Breast epithelium (tissue), 4 donors: Measurements from ENCODE around the gene APC2. TPM values are rescaled to one million over a fixed set of nuclear protein-coding genes. Genes with fewer than 3 reads are reported as not detected.

Source experiments
- DNase-seq, 2 donors: peaks; one replicate each; pipeline ENCODE4 v3.0.0-alpha.2; 2019; ENCODE audit warnings: low spot score in 2 of 2
- H3K27ac ChIP-seq, 2 donors: fragments of 200-600 bp; sonication (generic) in 1 of 2; one replicate each; pipeline ENCODE4 v1.5.1; 2016 to 2019; ENCODE audit warnings: mild to moderate bottlenecking in 1 of 2
- H3K27me3 ChIP-seq, 2 donors: fragments of 200-600 bp; sonication (generic) in 1 of 2; one replicate each; pipeline versions ENCODE4 v1.5.1 to v1.6.0; 2017 to 2019; ENCODE audit warnings: control low read depth in 1 of 2, mild to moderate bottlenecking in 1 of 2
- H3K36me3 ChIP-seq: fragments of 200-600 bp; one replicate; pipeline ENCODE4 v1.5.1; 2019
- H3K4me1 ChIP-seq, 2 donors: fragments of 200-600 bp; sonication (generic); one replicate each; pipeline ENCODE4 v1.5.1; 2016 to 2019; ENCODE audit warnings: control low read depth in 1 of 2
- H3K4me3 ChIP-seq, 3 donors: fragments of 200-600 bp; sonication (generic); 1 replicate in 2 of 3; 2 replicates in 1 of 3; pipeline ENCODE4 v1.5.1; 2016 to 2019; ENCODE audit warnings: mild to moderate bottlenecking in 3 of 3, moderate library complexity in 2 of 3
- H3K9me3 ChIP-seq, 2 donors: fragments of 200-600 bp; sonication (generic) in 1 of 2; one replicate each; pipeline ENCODE4 v1.5.1; 2016 to 2019; ENCODE audit warnings: control low read depth in 1 of 2
- POLR2A ChIP-seq: fragments of 450-650 bp; IDR thresholded peaks from one replicate; pipeline ENCODE4 v1.6.1; 2016; ENCODE audit warnings: antibody characterized with exemption, mild to moderate bottlenecking, moderate library complexity
- POLR2AphosphoS5 ChIP-seq, 3 donors: sonication (generic); formaldehyde crosslinking; IDR thresholded peaks; one replicate each; pipeline ENCODE4 v1.6.1; 2017; ENCODE audit warnings: antibody characterized with exemption in 3 of 3
- intact Hi-C: fragments of 100-400 bp; cut with DNase I; formaldehyde crosslinking; loops from one replicate; pipeline ENCODE4 v1.15.1; 2023; ENCODE audit warnings: low total_unique reads
- total RNA-seq, 3 donors: library from RNA; depleted of rRNA; stranded (reverse); fragments of >200 nt; gene quantifications; one replicate each; pipeline ENCODE4 v1.1.0, GENCODE V29; 2016
- TF ChIP-seq, protein P1 (sequence below), 3 donors: fragments of 450-650 bp; IDR thresholded peaks; one replicate each; pipeline ENCODE4 v1.5.1; 2016 to 2017; ENCODE audit warnings: antibody characterized with exemption in 3 of 3, mild to moderate bottlenecking in 3 of 3, moderate library complexity in 3 of 3

The APC2 gene
- total RNA-seq, 3 donors from 2014 or later: under 0.01 to 0.29 (median 0.16) TPM

DNA sequence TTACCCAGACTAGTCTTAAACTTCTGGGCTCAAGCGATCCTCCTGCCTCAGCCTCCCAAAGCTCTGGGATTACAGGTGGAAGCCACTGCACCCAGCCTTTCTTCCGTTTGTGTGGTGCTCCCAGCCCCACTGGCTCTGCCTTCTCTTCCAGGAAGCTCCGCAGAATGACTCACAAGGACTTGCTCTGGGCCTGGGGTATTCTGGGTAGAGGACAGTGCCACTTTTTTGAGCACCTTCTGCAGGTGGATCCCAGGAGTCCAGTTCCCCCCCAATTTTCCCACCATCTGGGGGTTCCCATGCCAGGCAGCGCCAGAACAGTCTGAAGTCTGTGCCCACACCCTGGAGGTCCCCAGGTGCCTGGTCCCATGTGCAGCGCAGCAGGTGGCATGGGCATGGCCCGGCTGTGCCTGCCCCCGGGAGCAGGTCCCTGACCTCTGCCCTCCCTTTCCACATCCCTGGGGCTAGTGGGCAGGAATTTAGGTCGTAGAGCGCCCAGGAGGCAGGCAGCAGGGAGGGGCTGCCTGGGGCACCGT lies 42.6 kb downstream of the APC2 start:
- Histone ChIP-seq H3K36me3 (no peaks in the 10 kb centered on the region), H3K27me3 (peaks cover 0 to 2% of the 10 kb centered on the region in 2 donors), H3K4me1 (peaks cover 0 to 7% of the 10 kb centered on the region in 2 donors), H3K9me3 (no peaks in the 10 kb centered on the region), H3K4me3 (no peak overlapping the region), H3K27ac (peak overlapping the region in 1 of 2 donors; percentile 5)
- no peak for DNase-seq
- intact Hi-C loops: no loop called here
- TF ChIP-seq, protein P1, sequence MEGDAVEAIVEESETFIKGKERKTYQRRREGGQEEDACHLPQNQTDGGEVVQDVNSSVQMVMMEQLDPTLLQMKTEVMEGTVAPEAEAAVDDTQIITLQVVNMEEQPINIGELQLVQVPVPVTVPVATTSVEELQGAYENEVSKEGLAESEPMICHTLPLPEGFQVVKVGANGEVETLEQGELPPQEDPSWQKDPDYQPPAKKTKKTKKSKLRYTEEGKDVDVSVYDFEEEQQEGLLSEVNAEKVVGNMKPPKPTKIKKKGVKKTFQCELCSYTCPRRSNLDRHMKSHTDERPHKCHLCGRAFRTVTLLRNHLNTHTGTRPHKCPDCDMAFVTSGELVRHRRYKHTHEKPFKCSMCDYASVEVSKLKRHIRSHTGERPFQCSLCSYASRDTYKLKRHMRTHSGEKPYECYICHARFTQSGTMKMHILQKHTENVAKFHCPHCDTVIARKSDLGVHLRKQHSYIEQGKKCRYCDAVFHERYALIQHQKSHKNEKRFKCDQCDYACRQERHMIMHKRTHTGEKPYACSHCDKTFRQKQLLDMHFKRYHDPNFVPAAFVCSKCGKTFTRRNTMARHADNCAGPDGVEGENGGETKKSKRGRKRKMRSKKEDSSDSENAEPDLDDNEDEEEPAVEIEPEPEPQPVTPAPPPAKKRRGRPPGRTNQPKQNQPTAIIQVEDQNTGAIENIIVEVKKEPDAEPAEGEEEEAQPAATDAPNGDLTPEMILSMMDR (IDR thresholded peaks at IDR 0.05): no peak
- no peak for TF ChIP-seq POLR2A
- TF ChIP-seq POLR2AphosphoS5 (IDR thresholded peaks at IDR 0.05): no peak

DNA sequence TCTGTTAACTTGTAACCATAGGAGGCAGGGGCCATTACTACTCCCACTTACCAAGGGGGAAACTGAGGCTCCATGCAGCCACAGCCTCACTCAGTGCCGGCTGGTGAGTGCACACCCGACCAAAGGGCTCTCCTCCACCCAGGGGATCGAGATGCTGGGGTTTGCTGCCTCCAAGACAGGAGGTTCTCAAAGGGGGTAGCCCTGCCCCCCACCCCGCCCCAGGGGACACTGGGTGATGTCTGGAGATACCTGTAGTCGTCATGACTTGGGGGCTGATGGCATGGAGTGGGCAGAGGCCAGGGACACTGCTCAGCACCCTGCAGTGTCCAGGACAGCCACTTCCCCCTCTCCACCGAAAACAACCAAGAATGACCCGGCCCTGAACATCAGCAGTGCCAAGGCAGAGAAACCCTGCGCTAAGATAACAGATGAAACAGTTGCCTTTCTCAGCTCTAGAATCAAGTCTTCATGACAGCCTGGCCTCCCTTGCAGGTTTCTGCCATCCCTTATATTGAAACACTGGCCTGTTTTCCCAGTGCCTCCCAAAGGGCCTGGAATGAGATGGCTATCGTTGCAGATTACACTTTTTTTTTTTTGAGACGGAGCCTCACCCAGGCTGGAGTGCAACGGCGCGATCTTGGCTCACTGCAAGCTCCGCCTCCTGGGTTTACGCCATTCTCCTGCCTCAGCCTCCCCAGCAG lies 44.3 kb downstream of the APC2 start:
- DNase-seq: no peak
- H3K9me3 ChIP-seq: no peaks in the 10 kb centered on the region
- peaks cover 0 to 7% of the 10 kb centered on the region in 2 donors for H3K4me1 ChIP-seq
- peaks cover 0 to 2% of the 10 kb centered on the region in 2 donors for H3K27me3 ChIP-seq
- no peak for TF ChIP-seq POLR2AphosphoS5 (IDR thresholded peaks at IDR 0.05)
- TF ChIP-seq, protein P1 (IDR thresholded peaks at IDR 0.05): no peak
- intact Hi-C loops: no loop called here
- H3K36me3 ChIP-seq: no peaks in the 10 kb centered on the region
- no peak overlapping the region for H3K27ac ChIP-seq
- H3K4me3 ChIP-seq: no peak overlapping the region

DNA sequence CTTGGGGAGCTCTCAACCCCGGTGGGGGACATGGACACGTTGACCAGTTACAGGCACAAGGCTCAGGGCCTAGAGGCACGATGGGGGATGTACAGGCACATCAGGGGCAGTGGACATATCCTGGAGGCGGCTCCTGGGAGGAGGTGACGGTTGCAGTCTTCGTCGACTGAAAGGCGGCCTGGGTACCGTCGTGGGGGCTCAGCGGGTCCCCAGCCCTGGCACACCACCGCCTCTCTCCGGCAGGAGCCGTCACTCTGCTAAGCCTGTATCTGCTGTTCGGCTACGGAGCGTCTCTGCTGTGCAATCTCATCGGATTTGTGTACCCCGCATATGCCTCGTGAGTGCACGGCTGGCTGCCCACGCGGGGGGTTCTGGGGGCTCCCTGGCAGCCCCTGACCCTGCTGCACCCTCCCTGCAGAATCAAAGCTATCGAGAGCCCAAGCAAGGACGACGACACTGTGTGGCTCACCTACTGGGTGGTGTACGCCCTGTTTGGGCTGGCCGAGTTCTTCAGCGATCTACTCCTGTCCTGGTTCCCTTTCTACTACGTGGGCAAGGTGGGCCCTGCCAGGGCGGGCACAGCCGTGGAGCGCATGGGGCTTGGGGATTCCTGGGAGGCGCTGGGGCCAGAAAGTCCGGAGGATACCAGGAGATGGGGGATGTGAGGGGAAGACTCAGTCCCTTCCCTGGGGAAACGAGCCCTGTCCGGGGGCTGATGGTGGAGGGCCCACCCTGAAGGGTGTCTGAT lies 45.3 kb downstream of the APC2 start:
- H3K36me3 ChIP-seq: no peaks in the 10 kb centered on the region
- TF ChIP-seq, protein P1 (IDR thresholded peaks at IDR 0.05): no peak
- no peak for TF ChIP-seq POLR2AphosphoS5 (IDR thresholded peaks at IDR 0.05)
- TF ChIP-seq POLR2A: no peak
- H3K4me1 ChIP-seq: peaks cover 0 to 7% of the 10 kb centered on the region in 2 donors
- no peak for DNase-seq
- no peak overlapping the region for H3K27ac ChIP-seq
- H3K4me3 ChIP-seq: no peak overlapping the region
- no peaks in the 10 kb centered on the region for H3K9me3 ChIP-seq
- intact Hi-C loops: no loop called here
- peaks cover 0 to 2% of the 10 kb centered on the region in 2 donors for H3K27me3 ChIP-seq

DNA sequence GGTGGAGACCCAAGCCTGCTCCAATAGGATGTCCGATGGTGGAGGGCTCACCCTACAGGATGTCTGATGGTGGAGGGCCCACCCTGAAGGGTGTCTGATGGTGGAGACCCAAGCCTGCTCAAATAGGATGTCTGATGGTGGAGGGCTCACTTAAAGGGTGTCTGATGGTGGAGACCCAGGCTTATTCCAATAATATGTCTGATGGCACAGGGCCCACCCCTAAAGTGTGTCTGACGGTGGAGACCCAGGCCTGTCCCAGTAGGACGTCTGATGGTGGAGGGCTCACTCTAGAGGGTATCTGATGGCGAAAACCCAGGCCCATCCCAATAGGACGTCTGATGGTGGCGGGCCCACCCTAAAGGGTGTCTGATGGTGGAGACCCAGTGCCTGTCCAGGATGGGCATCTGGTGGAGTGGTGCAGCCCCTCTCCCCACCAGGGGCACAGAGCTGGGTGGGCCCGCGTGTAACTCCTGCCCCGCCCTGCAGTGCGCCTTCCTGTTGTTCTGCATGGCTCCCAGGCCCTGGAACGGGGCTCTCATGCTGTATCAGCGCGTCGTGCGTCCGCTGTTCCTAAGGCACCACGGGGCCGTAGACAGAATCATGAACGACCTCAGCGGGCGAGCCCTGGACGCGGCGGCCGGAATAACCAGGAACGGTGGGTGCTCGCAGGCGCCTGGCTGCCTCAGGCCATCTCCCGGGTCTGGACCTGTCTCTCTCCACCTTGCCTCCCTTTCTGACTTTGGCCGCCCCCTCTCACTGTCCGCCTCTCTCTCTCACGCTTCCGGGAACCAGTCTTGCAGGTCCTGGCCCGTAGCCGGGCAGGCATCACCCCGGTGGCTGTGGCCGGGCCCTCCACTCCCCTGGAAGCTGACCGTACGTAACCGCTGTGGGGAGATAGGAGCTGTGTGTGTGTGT lies 46.1 kb downstream of the APC2 start:
- no peaks in the 10 kb centered on the region for H3K9me3 ChIP-seq
- TF ChIP-seq POLR2AphosphoS5 (IDR thresholded peaks at IDR 0.05) (no peak), POLR2A (no peak)
- TF ChIP-seq, protein P1 (IDR thresholded peaks at IDR 0.05): no peak
- H3K27me3 ChIP-seq: peaks cover 0 to 2% of the 10 kb centered on the region in 2 donors
- peak overlapping the region; percentile 48 to 55 for H3K27ac ChIP-seq
- H3K4me3 ChIP-seq: peak overlapping the region in 2 of 3 donors; percentile 26 to 54
- peak in 1 of 2 donors; percentile 66 for DNase-seq
- intact Hi-C loops: no loop called here
- H3K4me1 ChIP-seq: peaks cover 0 to 7% of the 10 kb centered on the region in 2 donors
- no peaks in the 10 kb centered on the region for H3K36me3 ChIP-seq
